Mesendoderm (in vitro differentiated cells): ENCODE results near the gene MAGI2.

Source experiments
- DNase-seq: peaks from one replicate; pipeline ENCODE4 v3.0.0; 2013
- H2AK5ac ChIP-seq: 2 replicates; pipeline ENCODE4 v1.6.1; 2013; ENCODE audit warnings: low read length, inconsistent platforms
- H2BK120ac ChIP-seq: 2 replicates; pipeline ENCODE4 v1.6.1; 2013; ENCODE audit warnings: low read depth, mild to moderate bottlenecking, low read length, moderate library complexity, mixed read lengths
- H2BK15ac ChIP-seq: replicated peaks from 2 replicates; pipeline ENCODE4 v1.6.1; 2013; ENCODE audit warnings: low read depth, mild to moderate bottlenecking, moderate library complexity
- H2BK5ac ChIP-seq: 2 replicates; pipeline ENCODE4 v1.6.1; 2013; ENCODE audit warnings: low read length, inconsistent platforms
- H3K18ac ChIP-seq: 2 replicates; pipeline ENCODE4 v1.6.1; 2013; ENCODE audit warnings: mild to moderate bottlenecking, low read length, mixed read lengths
- H3K23ac ChIP-seq: one replicate; pipeline ENCODE4 v1.6.1; 2013; ENCODE audit warnings: low read length
- H3K27ac ChIP-seq: 2 replicates; pipeline ENCODE4 v1.5.1; 2013; ENCODE audit warnings: low read depth, mild to moderate bottlenecking, inconsistent platforms, low read length, moderate library complexity
- H3K27me3 ChIP-seq: 2 replicates; pipeline ENCODE4 v1.6.1; 2013; ENCODE audit warnings: low read length, control low read depth, mild to moderate bottlenecking, inconsistent platforms; ENCODE audit not compliant: insufficient read depth, poor library complexity
- H3K36me3 ChIP-seq: 2 replicates; pipeline ENCODE4 v1.6.1; 2013; ENCODE audit warnings: low read length, inconsistent platforms; ENCODE audit not compliant: control insufficient read depth, insufficient read depth
- H3K4ac ChIP-seq: one replicate; pipeline ENCODE4 v1.6.1; 2013; ENCODE audit warnings: low read depth, mild to moderate bottlenecking, low read length, moderate library complexity
- H3K4me1 ChIP-seq: 2 replicates; pipeline ENCODE4 v1.6.1; 2013; ENCODE audit warnings: low read depth, low read length, inconsistent platforms; ENCODE audit not compliant: control insufficient read depth
- H3K4me2 ChIP-seq: 2 replicates; pipeline ENCODE4 v1.6.1; 2013; ENCODE audit warnings: low read length
- H3K4me3 ChIP-seq: 2 replicates; pipeline ENCODE4 v1.5.1; 2013; ENCODE audit warnings: mild to moderate bottlenecking, low read length
- H3K56ac ChIP-seq: one replicate; pipeline ENCODE4 v1.6.1; 2013; ENCODE audit warnings: low read length
- H3K79me1 ChIP-seq: 2 replicates; pipeline ENCODE4 v1.6.1; 2013; ENCODE audit warnings: low read length, inconsistent platforms
- H3K79me2 ChIP-seq: 2 replicates; pipeline ENCODE4 v1.6.1; 2013; ENCODE audit warnings: mild to moderate bottlenecking, low read length; ENCODE audit not compliant: control insufficient read depth, insufficient read depth
- H3K9ac ChIP-seq: 2 replicates; pipeline ENCODE4 v1.6.1; 2013; ENCODE audit warnings: low read length, inconsistent platforms
- H4K5ac ChIP-seq: one replicate; pipeline ENCODE4 v1.6.1; 2013; ENCODE audit warnings: low read length
- H4K8ac ChIP-seq: one replicate; pipeline ENCODE4 v1.6.1; 2013; ENCODE audit warnings: low read depth, mild to moderate bottlenecking, control low read depth, low read length, moderate library complexity
- WGBS: extraction: QIAGEN DNeasy Blood & Tissue Kit; methylation state at CpG from one replicate; pipeline ENCODE4 v1.1.7; 2013; ENCODE audit warnings: low lambda C conversion rate, missing lambda C conversion rate; ENCODE audit not compliant: insufficient coverage; ENCODE audit errors: extremely low coverage; 5-methylcytosine and 5-hydroxymethylcytosine counted together

MAGI2 gene

DNA sequence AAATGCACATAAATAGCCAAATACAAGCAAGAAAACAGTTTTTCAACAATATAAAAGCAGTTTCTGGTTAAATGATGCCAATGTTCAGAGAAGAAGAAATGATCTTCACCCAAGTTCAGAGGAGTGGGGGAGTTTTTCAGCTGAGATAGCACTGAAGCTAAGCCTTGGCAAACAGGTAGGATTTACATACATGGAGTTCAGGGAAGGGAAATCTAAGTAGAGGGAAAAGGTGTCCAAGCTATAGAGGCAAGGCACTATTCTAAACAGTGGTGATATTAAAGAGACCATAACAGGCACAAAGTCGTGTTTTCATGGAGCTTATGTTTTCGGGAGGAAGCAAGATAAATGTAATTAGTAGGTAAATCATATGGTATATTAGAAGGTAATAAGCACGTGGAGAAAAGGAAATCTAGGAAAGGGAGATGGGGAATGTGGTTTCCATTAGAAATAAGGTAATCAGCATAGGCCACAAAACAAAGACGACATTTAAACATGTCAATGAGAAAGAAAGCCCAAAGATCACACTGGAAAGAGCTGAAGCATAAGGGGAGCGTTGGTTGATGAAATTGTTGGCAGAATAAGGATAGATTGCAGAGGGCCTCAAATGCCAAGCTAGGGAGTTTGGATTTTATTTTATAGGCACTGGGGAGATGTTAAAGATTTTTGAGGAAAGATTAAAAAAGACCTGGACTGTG lies 704.3 kb downstream of the MAGI2 start:
- Histone ChIP-seq H3K79me2 (no peaks in the 10 kb centered on the region), H3K36me3 (no peaks in the 10 kb centered on the region), H4K5ac (no peak overlapping the region), H3K27ac (no peak overlapping the region), H3K4me1 (peaks cover 2% of the 10 kb centered on the region), H4K8ac (peak overlapping the region; percentile 14), H2BK5ac (no peak overlapping the region), H2BK15ac (no peak overlapping the region), H3K9ac (no peak overlapping the region), H2AK5ac (no peak overlapping the region), H3K27me3 (no peaks in the 10 kb centered on the region), H2BK120ac (no peak overlapping the region), H3K4me3 (no peak overlapping the region), H3K4ac (no peak overlapping the region), H3K56ac (no peak overlapping the region), H3K79me1 (peaks cover 2% of the 10 kb centered on the region), H3K18ac (no peak overlapping the region), H3K23ac (no peak overlapping the region), H3K4me2 (no peak overlapping the region)
- no CpG with 5 or more reads among the region's 5 CpGs for WGBS
- DNase-seq = no peak

DNA sequence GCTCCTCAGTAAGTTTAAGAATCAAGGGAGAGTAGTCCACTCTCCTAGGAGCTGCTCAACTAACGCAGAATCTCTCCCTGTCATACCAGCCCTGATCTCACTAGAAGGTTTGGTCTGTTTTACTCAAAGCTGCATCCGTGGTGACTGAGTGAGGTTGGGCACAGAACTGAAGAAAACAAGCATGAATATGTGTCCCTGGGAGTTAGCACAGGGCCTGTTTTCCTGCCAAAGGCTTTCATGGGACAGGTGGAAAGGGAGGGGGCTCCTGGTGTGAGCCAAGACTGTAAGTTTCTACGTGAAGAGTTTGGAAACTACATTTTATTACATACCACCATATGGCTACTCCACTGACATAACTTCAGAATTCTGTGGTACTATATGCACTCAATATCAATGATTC lies 705.9 kb downstream of the MAGI2 start:
- Histone ChIP-seq H3K79me2 (no peaks in the 10 kb centered on the region), H3K4me3 (no peak overlapping the region), H3K56ac (no peak overlapping the region), H3K79me1 (peaks cover 4% of the 10 kb centered on the region), H3K23ac (no peak overlapping the region), H2AK5ac (no peak overlapping the region), H3K4me2 (no peak overlapping the region), H2BK15ac (no peak overlapping the region), H3K27me3 (no peaks in the 10 kb centered on the region), H3K4me1 (peaks cover 2% of the 10 kb centered on the region), H4K8ac (no peak overlapping the region), H3K27ac (no peak overlapping the region), H3K36me3 (no peaks in the 10 kb centered on the region), H3K4ac (no peak overlapping the region), H2BK120ac (no peak overlapping the region), H4K5ac (no peak overlapping the region), H3K9ac (no peak overlapping the region), H2BK5ac (no peak overlapping the region), H3K18ac (peak overlapping the region; percentile 76)
- no CpG with 5 or more reads among the region's 3 CpGs for WGBS
- DNase-seq = no peak

DNA sequence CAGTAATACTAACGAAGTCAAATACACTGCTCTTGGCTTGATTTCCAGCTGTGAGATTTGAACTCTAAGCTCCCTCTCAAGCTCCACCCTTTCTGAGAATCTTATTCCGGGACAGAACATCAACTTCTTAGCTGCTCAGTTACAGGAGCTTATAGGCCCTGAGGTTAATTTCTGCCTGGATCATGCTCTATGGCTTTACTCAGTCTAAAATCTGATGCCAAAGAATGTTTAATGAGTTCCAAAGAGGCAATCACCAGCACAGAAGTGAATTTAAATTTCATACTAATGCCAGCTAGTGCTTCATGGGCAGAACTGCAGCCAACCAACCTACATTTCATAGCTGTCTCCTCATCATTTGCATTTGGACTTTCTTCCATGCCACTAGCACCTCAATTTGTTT lies 707.2 kb downstream of the MAGI2 start:
- no CpG with 5 or more reads among the region's 2 CpGs for WGBS
- Histone ChIP-seq H2BK120ac (no peak overlapping the region), H3K36me3 (no peaks in the 10 kb centered on the region), H3K4ac (no peak overlapping the region), H2BK15ac (no peak overlapping the region), H3K79me1 (peaks cover 4% of the 10 kb centered on the region), H3K4me2 (no peak overlapping the region), H3K18ac (no peak overlapping the region), H3K23ac (no peak overlapping the region), H4K5ac (no peak overlapping the region), H3K4me1 (peaks cover 2% of the 10 kb centered on the region), H2AK5ac (no peak overlapping the region), H4K8ac (no peak overlapping the region), H3K9ac (no peak overlapping the region), H2BK5ac (no peak overlapping the region), H3K27me3 (no peaks in the 10 kb centered on the region), H3K27ac (no peak overlapping the region), H3K79me2 (no peaks in the 10 kb centered on the region), H3K4me3 (no peak overlapping the region), H3K56ac (no peak overlapping the region)
- no peak for DNase-seq

DNA sequence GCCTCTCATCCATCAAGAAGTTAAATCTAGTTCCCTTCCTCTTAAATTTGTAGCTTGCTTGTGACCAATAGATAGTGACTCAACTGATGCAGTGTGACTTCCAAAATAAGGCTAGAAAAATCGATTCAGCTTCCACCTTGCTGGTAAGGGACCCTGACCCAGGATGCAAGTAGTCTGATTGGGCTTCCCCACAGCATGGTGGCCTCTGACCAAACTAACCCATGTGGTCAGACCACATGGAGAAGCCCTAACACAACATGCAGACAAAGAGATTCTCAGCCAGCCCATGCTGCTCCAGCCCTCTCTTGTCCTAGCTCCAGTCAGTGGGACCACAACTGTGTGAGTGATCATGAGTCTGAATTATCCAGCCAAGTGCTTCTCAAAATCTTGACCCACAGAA lies 710.8 kb downstream of the MAGI2 start:
- H3K18ac ChIP-seq = no peak overlapping the region
- no peak overlapping the region for H3K56ac ChIP-seq
- no peak overlapping the region for H4K5ac ChIP-seq
- no peak overlapping the region for H3K4ac ChIP-seq
- peak; percentile 32 for DNase-seq
- no CpG with 5 or more reads among the region's 1 CpG for WGBS
- H3K4me3 ChIP-seq = no peak overlapping the region
- no peak overlapping the region for H3K4me2 ChIP-seq
- H2BK120ac ChIP-seq = no peak overlapping the region
- H2BK5ac ChIP-seq = no peak overlapping the region
- H4K8ac ChIP-seq = no peak overlapping the region
- no peak overlapping the region for H3K27ac ChIP-seq
- H3K23ac ChIP-seq = no peak overlapping the region
- no peaks in the 10 kb centered on the region for H3K79me2 ChIP-seq
- no peak overlapping the region for H2BK15ac ChIP-seq
- H3K4me1 ChIP-seq = peaks cover 2% of the 10 kb centered on the region
- no peaks in the 10 kb centered on the region for H3K36me3 ChIP-seq
- H3K9ac ChIP-seq = no peak overlapping the region
- H2AK5ac ChIP-seq = peak overlapping the region; percentile 30
- H3K79me1 ChIP-seq = peaks cover 4% of the 10 kb centered on the region
- no peaks in the 10 kb centered on the region for H3K27me3 ChIP-seq

DNA sequence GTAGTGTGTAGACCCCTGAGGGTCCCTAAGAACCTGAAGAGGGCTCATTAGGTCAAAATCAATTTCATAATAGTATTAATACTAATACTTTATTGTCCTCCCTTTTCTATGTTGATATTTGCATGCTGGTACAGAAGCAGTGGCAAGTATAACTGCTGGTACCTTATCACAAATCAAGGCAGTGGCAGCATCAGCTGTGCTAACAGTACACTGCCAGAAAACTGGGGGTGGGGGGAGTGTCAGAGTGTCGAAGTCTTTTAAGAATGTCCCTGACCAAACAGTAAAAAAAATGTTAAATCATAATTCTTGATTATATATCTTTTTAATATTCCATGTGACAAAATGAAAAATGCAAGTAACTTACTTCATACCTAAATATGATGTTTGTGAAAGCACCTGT lies 716.9 kb downstream of the MAGI2 start:
- Histone ChIP-seq H3K27ac (no peak overlapping the region), H3K36me3 (no peaks in the 10 kb centered on the region), H3K4me2 (no peak overlapping the region), H3K4me3 (no peak overlapping the region), H3K79me1 (no peaks in the 10 kb centered on the region), H3K4ac (no peak overlapping the region), H3K79me2 (no peaks in the 10 kb centered on the region), H2BK5ac (no peak overlapping the region), H3K9ac (no peak overlapping the region), H2BK120ac (no peak overlapping the region), H4K8ac (no peak overlapping the region), H3K23ac (no peak overlapping the region), H3K56ac (no peak overlapping the region), H3K4me1 (no peaks in the 10 kb centered on the region), H3K18ac (no peak overlapping the region), H2AK5ac (no peak overlapping the region), H3K27me3 (no peaks in the 10 kb centered on the region), H4K5ac (no peak overlapping the region), H2BK15ac (no peak overlapping the region)
- DNase-seq = no peak
- WGBS = no CpG with 5 or more reads among the region's 1 CpG

DNA sequence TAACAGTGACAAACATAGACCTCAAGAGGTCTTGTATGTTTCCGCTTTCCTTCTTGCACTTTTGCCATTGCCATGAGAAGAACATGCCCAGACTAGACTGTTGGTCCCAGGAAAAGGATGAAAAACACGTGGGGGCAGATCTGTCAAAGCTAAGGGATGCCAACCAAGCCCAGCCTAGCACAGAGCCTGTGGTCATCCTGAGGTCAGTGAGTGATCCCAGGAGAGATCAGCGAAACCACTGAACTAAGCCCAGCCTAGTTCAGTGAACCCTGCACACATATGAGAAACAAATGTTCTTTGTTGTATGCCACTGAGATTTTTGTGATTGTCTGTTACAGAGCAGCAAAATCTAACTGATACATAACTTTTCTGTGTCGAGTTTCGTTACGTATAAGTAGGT lies 718.8 kb downstream of the MAGI2 start:
- Histone ChIP-seq H3K79me1 (no peaks in the 10 kb centered on the region), H3K56ac (no peak overlapping the region), H3K79me2 (no peaks in the 10 kb centered on the region), H3K4me3 (no peak overlapping the region), H2BK120ac (no peak overlapping the region), H4K5ac (no peak overlapping the region), H3K4ac (no peak overlapping the region), H3K27me3 (no peaks in the 10 kb centered on the region), H2BK5ac (no peak overlapping the region), H3K27ac (no peak overlapping the region), H3K9ac (no peak overlapping the region), H2AK5ac (no peak overlapping the region), H4K8ac (no peak overlapping the region), H3K36me3 (no peaks in the 10 kb centered on the region), H3K4me1 (no peaks in the 10 kb centered on the region), H3K4me2 (no peak overlapping the region), H2BK15ac (no peak overlapping the region), H3K23ac (no peak overlapping the region), H3K18ac (no peak overlapping the region)
- WGBS = no CpG with 5 or more reads among the region's 6 CpGs
- DNase-seq = no peak
